Thyroid gland (tissue), 4 donors: ENCODE data around the gene PIK3R4.

ENCODE experiments used
- POLR2A ChIP-seq, 2 donors: fragments of 450-650 bp; IDR thresholded peaks; one replicate each; pipeline ENCODE4 v1.6.1; 2017; ENCODE audit warnings: antibody characterized with exemption in 2 of 2, mild to moderate bottlenecking in 2 of 2, moderate library complexity in 1 of 2
- TF ChIP-seq, protein P1 (sequence below), 6 experiments: fragments of 200-600 bp in 3 of 6; fragments of 450-650 bp in 3 of 6; sonication (generic) in 3 of 6; IDR thresholded peaks; one replicate each; pipeline ENCODE4 v1.5.1; 2016 to 2019; ENCODE audit warnings: antibody characterized with exemption in 6 of 6, mild to moderate bottlenecking in 2 of 6, inconsistent platforms in 1 of 6, moderate library complexity in 1 of 6

DNA sequence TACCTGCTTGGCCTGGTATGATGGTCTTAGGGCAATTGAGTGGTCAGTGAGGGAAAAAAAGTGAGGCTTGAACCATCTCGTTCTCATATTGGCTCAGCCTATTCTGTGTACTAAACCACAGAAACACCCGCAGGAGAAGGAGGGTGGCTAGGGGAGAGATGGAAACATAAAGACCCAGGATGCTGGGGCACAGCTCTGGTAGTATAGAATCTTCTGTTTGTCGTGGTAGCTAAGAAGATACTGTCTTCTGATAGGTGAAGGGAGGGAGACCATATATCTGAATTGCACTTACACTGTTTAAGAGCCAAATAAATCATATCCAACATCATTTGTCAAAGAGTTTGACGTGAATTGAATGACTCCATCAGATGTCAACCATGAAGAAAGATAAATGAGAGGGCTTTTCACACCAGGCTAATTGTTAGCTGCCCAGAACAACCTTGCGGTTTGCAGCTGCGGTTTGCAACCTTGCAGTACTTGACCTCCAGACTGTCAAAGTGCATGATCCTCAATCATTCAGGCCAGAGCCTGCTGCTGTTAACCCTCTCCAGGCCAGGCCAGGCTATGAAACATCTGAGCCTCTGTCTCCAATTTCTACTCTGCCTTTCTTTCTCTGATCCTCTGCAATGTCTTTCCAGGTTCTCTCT, 40.9 kb upstream of the PIK3R4 start:
- TF ChIP-seq, protein P1, sequence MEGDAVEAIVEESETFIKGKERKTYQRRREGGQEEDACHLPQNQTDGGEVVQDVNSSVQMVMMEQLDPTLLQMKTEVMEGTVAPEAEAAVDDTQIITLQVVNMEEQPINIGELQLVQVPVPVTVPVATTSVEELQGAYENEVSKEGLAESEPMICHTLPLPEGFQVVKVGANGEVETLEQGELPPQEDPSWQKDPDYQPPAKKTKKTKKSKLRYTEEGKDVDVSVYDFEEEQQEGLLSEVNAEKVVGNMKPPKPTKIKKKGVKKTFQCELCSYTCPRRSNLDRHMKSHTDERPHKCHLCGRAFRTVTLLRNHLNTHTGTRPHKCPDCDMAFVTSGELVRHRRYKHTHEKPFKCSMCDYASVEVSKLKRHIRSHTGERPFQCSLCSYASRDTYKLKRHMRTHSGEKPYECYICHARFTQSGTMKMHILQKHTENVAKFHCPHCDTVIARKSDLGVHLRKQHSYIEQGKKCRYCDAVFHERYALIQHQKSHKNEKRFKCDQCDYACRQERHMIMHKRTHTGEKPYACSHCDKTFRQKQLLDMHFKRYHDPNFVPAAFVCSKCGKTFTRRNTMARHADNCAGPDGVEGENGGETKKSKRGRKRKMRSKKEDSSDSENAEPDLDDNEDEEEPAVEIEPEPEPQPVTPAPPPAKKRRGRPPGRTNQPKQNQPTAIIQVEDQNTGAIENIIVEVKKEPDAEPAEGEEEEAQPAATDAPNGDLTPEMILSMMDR (IDR thresholded peaks at IDR 0.05), result no peak
- no peak for TF ChIP-seq POLR2A (IDR thresholded peaks at IDR 0.05)
